Kidney capillary endothelial cell (primary cell): ENCODE measurements around the gene MYT1.

Experiments
- DNase-seq: peaks from one replicate; pipeline ENCODE4 v3.0.0-alpha.2; 2018; ENCODE audit warnings: low spot score

MYT1 gene

GRCh38 chr20:64155258-64156135 lies 8.8 kb upstream of the MYT1 start:
- no peak for DNase-seq

GRCh38 chr20:64156136-64156885 lies 7.9 kb upstream of the MYT1 start:
- no peak for DNase-seq

GRCh38 chr20:64156886-64157875 lies 7.1 kb upstream of the MYT1 start:
- DNase-seq = no peak

- DNase-seq = no peak
These were observed 6.4 kb upstream of the MYT1 start for GRCh38 chr20:64157878-64158277.

- DNase-seq = no peak
These were observed 5.6 kb upstream of the MYT1 start for GRCh38 chr20:64158346-64159285.

- DNase-seq = no peak
These were observed 5.0 kb upstream of the MYT1 start for GRCh38 chr20:64159286-64159680.

- DNase-seq = no peak
These were observed 4.5 kb upstream of the MYT1 start for GRCh38 chr20:64159711-64160110.

GRCh38 chr20:64160118-64160517 lies 4.1 kb upstream of the MYT1 start:
- no peak for DNase-seq

GRCh38 chr20:64160526-64161355 lies 3.5 kb upstream of the MYT1 start:
- no peak for DNase-seq

GRCh38 chr20:64161356-64162238 lies 2.7 kb upstream of the MYT1 start:
- peak; percentile 61 for DNase-seq

GRCh38 chr20:64162239-64162910 lies 1.9 kb upstream of the MYT1 start:
- DNase-seq = no peak

GRCh38 chr20:64163776-64164122 lies 503 bp upstream of the MYT1 start:
- DNase-seq = no peak

GRCh38 chr20:64165866-64166600 lies 1.8 kb downstream of the MYT1 start:
- no peak for DNase-seq

GRCh38 chr20:64166721-64167615 lies 2.7 kb downstream of the MYT1 start:
- DNase-seq = no peak

- DNase-seq = no peak
These were observed 3.4 kb downstream of the MYT1 start for GRCh38 chr20:64167676-64168075.

GRCh38 chr20:64168381-64169090 lies 4.3 kb downstream of the MYT1 start:
- no peak for DNase-seq
